GM23338 (cell line): ENCODE results near the gene GADL1. TPM values are rescaled to one million over a fixed set of nuclear protein-coding genes. Genes with fewer than 3 reads are reported as not detected.
A peak's percentile ranks its signal among the peaks of the same experiment; 100 is the strongest.

ENCODE experiments used
- ATAC-seq: fragments of 200-7000 bp; cut with Tn5 transposase; 3 replicates; pipeline ENCODE4 v1.9.1; 2020
- DNase-seq: peaks from one replicate; pipeline ENCODE4 v3.0.0-alpha.2; 2015; ENCODE audit warnings: low spot score
- H2AFZ ChIP-seq: fragments of 200-600 bp; sonication (generic); 2 replicates; pipeline ENCODE4 v1.8.0; 2016; ENCODE audit warnings: antibody characterized with exemption, mild to moderate bottlenecking, moderate library complexity
- H3F3A ChIP-seq: fragments of 200-600 bp; sonication (generic); replicated peaks from 2 replicates; pipeline ENCODE4 v1.8.0; 2017; ENCODE audit warnings: antibody characterized with exemption, mixed run types, low read depth
- H3K27ac ChIP-seq: fragments of 200-600 bp; sonication (generic); 2 replicates; pipeline ENCODE4 v1.6.1; 2016; ENCODE audit warnings: low read depth
- H3K27me3 ChIP-seq: fragments of 200-600 bp; sonication (generic); 2 replicates; pipeline ENCODE4 v1.8.0; 2016; ENCODE audit warnings: mild to moderate bottlenecking, mixed run types, moderate library complexity; ENCODE audit not compliant: insufficient read depth
- H3K36me3 ChIP-seq: fragments of 200-600 bp; sonication (generic); 2 replicates; pipeline ENCODE4 v1.8.0; 2016; ENCODE audit warnings: mild to moderate bottlenecking; ENCODE audit not compliant: insufficient read depth
- H3K4me1 ChIP-seq: fragments of 200-600 bp; sonication (generic); 2 replicates; pipeline ENCODE4 v1.8.0; 2016; ENCODE audit warnings: mild to moderate bottlenecking, moderate library complexity; ENCODE audit not compliant: insufficient read depth
- H3K4me2 ChIP-seq: fragments of 200-600 bp; sonication (generic); 2 replicates; pipeline ENCODE4 v1.7.1; 2017; ENCODE audit warnings: mixed run types
- H3K4me3 ChIP-seq: fragments of 200-600 bp; sonication (generic); 2 replicates; pipeline ENCODE4 v1.6.1; 2016; ENCODE audit warnings: mixed run types
- H3K79me2 ChIP-seq: fragments of 200-600 bp; sonication (generic); replicated peaks from 2 replicates; pipeline ENCODE4 v1.8.0; 2017; ENCODE audit warnings: mild to moderate bottlenecking; ENCODE audit not compliant: insufficient read depth
- H3K9me2 ChIP-seq: fragments of 200-600 bp; sonication (generic); 2 replicates; pipeline ENCODE4 v1.8.0; 2017; ENCODE audit not compliant: insufficient read depth
- H4K20me1 ChIP-seq: fragments of 200-600 bp; sonication (generic); replicated peaks from 2 replicates; pipeline ENCODE4 v1.8.0; 2017; ENCODE audit warnings: mild to moderate bottlenecking; ENCODE audit not compliant: insufficient read depth
- H3K27ac Mint-ChIP-seq: 2 replicates; pipeline ENCODE4 v1.8.0; 2020; ENCODE audit warnings: inconsistent platforms, mild to moderate bottlenecking, moderate library complexity, mixed read lengths
- H3K27me3 Mint-ChIP-seq: 3 replicates; pipeline ENCODE4 v1.8.0; 2022; ENCODE audit warnings: low read depth, mild to moderate bottlenecking, moderate library complexity, mixed read lengths, inconsistent platforms; ENCODE audit not compliant: insufficient read depth, poor library complexity
- H3K36me3 Mint-ChIP-seq: 3 replicates; pipeline ENCODE4 v1.8.0; 2021; ENCODE audit warnings: low read depth, mild to moderate bottlenecking, inconsistent platforms, moderate library complexity, mixed read lengths
- H3K4me1 Mint-ChIP-seq: 3 replicates; pipeline ENCODE4 v1.8.0; 2020; ENCODE audit warnings: mild to moderate bottlenecking, inconsistent platforms, mixed read lengths
- H3K4me3 Mint-ChIP-seq: 3 replicates; pipeline ENCODE4 v1.8.0; 2021; ENCODE audit warnings: moderate library complexity, mild to moderate bottlenecking, inconsistent platforms, mixed read lengths
- H3K9me3 Mint-ChIP-seq: 3 replicates; pipeline ENCODE4 v1.8.0; 2020; ENCODE audit warnings: moderate library complexity, mild to moderate bottlenecking, inconsistent platforms, mixed read lengths
- CREB1 ChIP-seq: fragments of 250-450 bp; sonication (Bioruptor Pico); IDR thresholded peaks from 2 replicates; pipeline ENCODE4 v1.5.0; 2020; ENCODE audit warnings: low read depth, mild to moderate bottlenecking, moderate library complexity
- CTCF ChIP-seq, 2 experiments: fragments of 200-600 bp in 1 of 2; sonication (generic) in 1 of 2; conservative IDR thresholded peaks; 2 replicates each; pipeline versions ENCODE4 v1.5.1 to v1.6.1; 2016 to 2017; ENCODE audit warnings: antibody characterized with exemption in 2 of 2, low read depth in 2 of 2, mild to moderate bottlenecking in 2 of 2, moderate library complexity in 1 of 2
- ETS1 ChIP-seq: IDR thresholded peaks from 2 replicates; pipeline ENCODE4 v1.6.1; 2016; ENCODE audit warnings: antibody characterized with exemption
- EZH2 ChIP-seq: fragments of 200-600 bp; sonication (generic); IDR thresholded peaks from one replicate; pipeline ENCODE4 v1.8.0; 2017; ENCODE audit warnings: antibody characterized with exemption, mild to moderate bottlenecking, low read depth; ENCODE audit not compliant: unreplicated experiment
- EZH2phosphoT487 ChIP-seq: fragments of 200-600 bp; sonication (generic); IDR thresholded peaks from one replicate; pipeline ENCODE4 v1.8.1; 2018; ENCODE audit warnings: antibody characterized with exemption; ENCODE audit not compliant: unreplicated experiment
- JUNB ChIP-seq: IDR thresholded peaks from one replicate; pipeline ENCODE4 v1.6.1; 2016; ENCODE audit warnings: antibody characterized with exemption; ENCODE audit not compliant: unreplicated experiment
- NANOG ChIP-seq: IDR thresholded peaks from 2 replicates; pipeline ENCODE4 v1.6.1; 2016; ENCODE audit warnings: antibody characterized with exemption, borderline replicate concordance
- POLR2AphosphoS5 ChIP-seq: IDR thresholded peaks from 2 replicates; pipeline ENCODE4 v1.6.1; 2016; ENCODE audit warnings: antibody characterized with exemption, low read depth
- STAT1 ChIP-seq: IDR thresholded peaks from one replicate; pipeline ENCODE4 v1.6.1; 2016; ENCODE audit warnings: antibody characterized with exemption; ENCODE audit not compliant: unreplicated experiment
- ZNF114 ChIP-seq: fragments of 250-450 bp; sonication (Bioruptor Pico); IDR thresholded peaks from 2 replicates; pipeline ENCODE4 v1.5.0; 2020; ENCODE audit warnings: mild to moderate bottlenecking, moderate library complexity
- ZNF331 ChIP-seq: fragments of 250-450 bp; sonication (Bioruptor Pico); IDR thresholded peaks from 2 replicates; pipeline ENCODE4 v1.5.0; 2020; ENCODE audit warnings: low read depth, mild to moderate bottlenecking, moderate library complexity
- ZNF462 ChIP-seq: fragments of 250-450 bp; sonication (Bioruptor Pico); IDR thresholded peaks from 2 replicates; pipeline ENCODE4 v1.5.0; 2020; ENCODE audit warnings: mild to moderate bottlenecking, moderate library complexity
- polyA plus RNA-seq: library from polyadenylated mRNA; unstranded; fragments of >200 nt; fragmentation: Nextera tagmentation; extraction: Ambion mirVana; gene quantifications from 2 replicates; pipeline ENCODE4 v1.2.1, GENCODE V29; 2016
- total RNA-seq: library from RNA; depleted of rRNA; stranded (reverse); fragments of >200 nt; shearing (Covaris generic); gene quantifications from 2 replicates; pipeline ENCODE4 v1.2.3, GENCODE V29; 2014

GADL1 gene
- total and polyA plus RNA-seq, 2 experiments from 2014 or later = 0.35 to 0.50 TPM

GRCh38 chr3:30864836-30865235 is 29.6 kb downstream of the GADL1 start (continued):
- no peak for TF ChIP-seq ZNF462 (CRISPR knock-in tag)
- TF ChIP-seq CREB1 (CRISPR knock-in tag) = no peak
- TF ChIP-seq EZH2phosphoT487 = no peak
- no peak for TF ChIP-seq ZNF331 (CRISPR knock-in tag)
- no peak for TF ChIP-seq NANOG

- Histone ChIP-seq H3F3A (no peaks in the 10 kb centered on the region), H3K27me3 (no peaks in the 10 kb centered on the region), H3K27ac (peak overlapping the region; percentile 71; the same call in 1 of the 2 replicates), H3K4me3 (no peak overlapping the region), H3K4me2 (peak overlapping the region; percentile 54), H4K20me1 (no peaks in the 10 kb centered on the region), H3K36me3 (no peaks in the 10 kb centered on the region), H3K4me1 (peaks cover 23% of the 10 kb centered on the region), H2AFZ (peak overlapping the region; percentile 5; the same call in 1 of the 2 replicates), H3K9me2 (no peaks in the 10 kb centered on the region; the same call in 1 of the 2 replicates), H3K79me2 (no peaks in the 10 kb centered on the region)
- no peak for ATAC-seq
- Mint-ChIP-seq H3K27me3 (no peaks in the 10 kb centered on the region), H3K27ac (no peak overlapping the region), H3K36me3 (no peaks in the 10 kb centered on the region), H3K4me1 (peaks cover 24% of the 10 kb centered on the region; the same call in 2 of the 3 replicates), H3K9me3 (no peaks in the 10 kb centered on the region), H3K4me3 (no peak overlapping the region)
- no peak for DNase-seq
- TF ChIP-seq NANOG (no peak), EZH2 (no peak), ETS1 (no peak), POLR2AphosphoS5 (no peak), STAT1 (no peak), ZNF114 (CRISPR knock-in tag) (no peak), CTCF (conservative IDR thresholded peaks at IDR 0.05; ENCODE audit: low read depth in 2 of 2) (no peak), EZH2phosphoT487 (no peak), CREB1 (CRISPR knock-in tag) (no peak), JUNB (no peak), ZNF331 (CRISPR knock-in tag) (no peak)
Observed at GRCh38 chr3:30864132-30864531, 30.3 kb downstream of the GADL1 start.
